HCT116 (cell line): Measurements from ENCODE around the gene LMBRD2. TPM values are rescaled to one million over a fixed set of nuclear protein-coding genes. Genes with fewer than 3 reads are reported as not detected.

ENCODE experiments used
- ATAC-seq: fragments of 200-7000 bp; cut with Tn5 transposase; 2 replicates; pipeline ENCODE4 v1.9.1; 2020; ENCODE audit warnings: mild to moderate bottlenecking, moderate library complexity
- BruUV-seq: library from RNA; stranded (reverse); fragments of 400-500 nt; replicated peaks from 2 replicates; lab custom pipeline; 2021; lab: Mats Ljungman, UMichigan
- CTCF ChIA-PET: fragments of 300-600 bp; sonication (Branson Sonifier 250); formaldehyde crosslinking; loops from one replicate; lab custom pipeline; 2021; ENCODE audit warnings: antibody characterized with exemption; lab: Charles Lee
- POLR2A ChIA-PET: fragments of 300-600, 350-600 bp; sonication (Branson Sonifier 250); formaldehyde crosslinking; loops from one replicate; lab custom pipeline; 2021; ENCODE audit warnings: antibody characterized with exemption; lab: Charles Lee
- RAD21 ChIA-PET, 2 experiments: fragments of 300-600 bp; sonication (Branson Sonifier 250); formaldehyde crosslinking; loops; one replicate each; lab custom pipeline; 2023; ENCODE audit warnings: low total read pairs in 2 of 2; ENCODE audit not compliant: uncharacterized antibody in 2 of 2, unreplicated experiment in 2 of 2, low non-redundant PET in 1 of 2; lab: Charles Lee
- DNase-seq: peaks from one replicate; pipeline ENCODE4 v3.0.0-alpha.2; 2010; ENCODE audit warnings: low read depth, low spot score
- H2AFZ ChIP-seq: fragments of 200-600 bp; shearing (Covaris generic), sonication (generic); 2 replicates; pipeline ENCODE4 v1.6.1; 2017; ENCODE audit warnings: low read depth, mixed run types, mixed read lengths, antibody characterized with exemption, low read length; ENCODE audit not compliant: poor library complexity, severe bottlenecking
- H3K27ac ChIP-seq: 2 replicates; pipeline ENCODE4 v1.5.1; 2012; ENCODE audit warnings: low read depth, low read length
- H3K27me3 ChIP-seq: fragments of 200-600 bp; sonication (generic); 2 replicates; pipeline ENCODE4 v1.6.1; 2016; ENCODE audit warnings: mixed run types, low read length, mixed read lengths; ENCODE audit not compliant: insufficient read depth
- H3K36me3 ChIP-seq, 2 experiments: fragments of 200-500 bp in 1 of 2; fragments of 200-600 bp in 1 of 2; sonication (Bioruptor generic) in 1 of 2; sonication (generic) in 1 of 2; 2 replicates each; pipeline versions ENCODE4 v1.5.1 to v1.6.1; 2014 to 2016; ENCODE audit warnings: low read length in 2 of 2, inconsistent platforms in 1 of 2, mixed read lengths in 1 of 2, mixed run types in 1 of 2; ENCODE audit not compliant: insufficient read depth in 2 of 2, control insufficient read depth in 1 of 2
- H3K4me1 ChIP-seq, 2 experiments: fragments of 200-600 bp in 1 of 2; sonication (generic) in 1 of 2; 2 replicates each; pipeline versions ENCODE4 v1.5.1 to v1.6.1; 2012 to 2017; ENCODE audit warnings: low read length in 2 of 2, inconsistent platforms in 1 of 2, mild to moderate bottlenecking in 1 of 2, mixed read lengths in 1 of 2, mixed run types in 1 of 2, moderate library complexity in 1 of 2; ENCODE audit not compliant: insufficient read depth in 2 of 2, control insufficient read depth in 1 of 2
- H3K4me2 ChIP-seq: fragments of 200-600 bp; sonication (generic); 2 replicates; pipeline ENCODE4 v1.6.1; 2017; ENCODE audit warnings: mixed run types, low read length, mixed read lengths
- H3K4me3 ChIP-seq, 2 experiments: fragments of 200-600 bp in 1 of 2; sonication (generic) in 1 of 2; replicated peaks in 1 of 2; 2 replicates each; pipeline ENCODE4 v1.5.1; 2011 to 2016; ENCODE audit warnings: low read length in 2 of 2, control low read depth in 1 of 2, low read depth in 1 of 2, mild to moderate bottlenecking in 1 of 2, mixed read lengths in 1 of 2, mixed run types in 1 of 2
- H3K79me2 ChIP-seq: fragments of 200-600 bp; sonication (generic); 2 replicates; pipeline ENCODE4 v1.6.1; 2017; ENCODE audit warnings: mild to moderate bottlenecking, mixed run types, low read length, moderate library complexity, mixed read lengths; ENCODE audit not compliant: insufficient read depth
- H3K9ac ChIP-seq: fragments of 200-600 bp; sonication (generic); 2 replicates; pipeline ENCODE4 v1.6.1; 2016; ENCODE audit warnings: low read length, mixed read lengths
- H3K9me2 ChIP-seq: fragments of 200-600 bp; sonication (generic), shearing (Covaris generic); 2 replicates; pipeline ENCODE4 v1.6.1; 2017; ENCODE audit warnings: mixed run types, mild to moderate bottlenecking, moderate library complexity; ENCODE audit not compliant: insufficient read depth
- H3K9me3 ChIP-seq, 2 experiments: fragments of 200-500 bp in 1 of 2; fragments of 200-600 bp in 1 of 2; sonication (Bioruptor generic) in 1 of 2; sonication (generic) in 1 of 2; 2 replicates each; pipeline ENCODE4 v1.6.1; 2014 to 2017; ENCODE audit warnings: low read length in 2 of 2, mixed read lengths in 2 of 2, inconsistent platforms in 1 of 2, low read depth in 1 of 2, mild to moderate bottlenecking in 1 of 2, mixed run types in 1 of 2, moderate library complexity in 1 of 2; ENCODE audit not compliant: control insufficient read depth in 1 of 2, insufficient read depth in 1 of 2
- H4K20me1 ChIP-seq: fragments of 200-600 bp; sonication (generic), shearing (Covaris generic); 2 replicates; pipeline ENCODE4 v1.6.1; 2017; ENCODE audit warnings: mixed run types, mild to moderate bottlenecking, moderate library complexity; ENCODE audit not compliant: insufficient read depth
- CBX3 ChIP-seq: IDR thresholded peaks from 2 replicates; pipeline ENCODE4 v1.6.1; 2012; ENCODE audit warnings: low read depth
- CEBPB ChIP-seq: IDR thresholded peaks from 2 replicates; pipeline ENCODE4 v1.6.1; 2012; ENCODE audit warnings: low read depth
- EGR1 ChIP-seq: IDR thresholded peaks from 2 replicates; pipeline ENCODE4 v1.6.1; 2012; ENCODE audit warnings: low read depth
- EZH2phosphoT487 ChIP-seq: fragments of 200-600 bp; IDR thresholded peaks from 2 replicates; pipeline ENCODE4 v1.6.1; 2018; ENCODE audit warnings: antibody characterized with exemption, borderline replicate concordance
- YY1 ChIP-seq: IDR thresholded peaks from 2 replicates; pipeline ENCODE4 v1.6.1; 2011; ENCODE audit warnings: low read length, low read depth, moderate library complexity, mild to moderate bottlenecking; ENCODE audit not compliant: insufficient replicate concordance; ENCODE audit errors: extremely low read depth
- ZBTB33 ChIP-seq: IDR thresholded peaks from 2 replicates; pipeline ENCODE4 v1.6.1; 2011; ENCODE audit warnings: mild to moderate bottlenecking, low read length, moderate library complexity; ENCODE audit not compliant: insufficient replicate concordance; ENCODE audit errors: extremely low read depth
- intact Hi-C: fragments of 100-400 bp; cut with micrococcal nuclease; formaldehyde crosslinking; loops from 2 replicates; pipeline ENCODE4 v1.10.0; 2022
- total RNA-seq: library from RNA; stranded (reverse); gene quantifications from one replicate; pipeline ENCODE4 v1.2.1, GENCODE V29; 2021; ENCODE audit not compliant: unreplicated experiment
- TF ChIP-seq, protein P1 (sequence below): IDR thresholded peaks from 2 replicates; pipeline ENCODE4 v1.6.1; 2012

The LMBRD2 gene
- total RNA-seq, 1 experiment from 2014 or later: 1.1 TPM

DNA sequence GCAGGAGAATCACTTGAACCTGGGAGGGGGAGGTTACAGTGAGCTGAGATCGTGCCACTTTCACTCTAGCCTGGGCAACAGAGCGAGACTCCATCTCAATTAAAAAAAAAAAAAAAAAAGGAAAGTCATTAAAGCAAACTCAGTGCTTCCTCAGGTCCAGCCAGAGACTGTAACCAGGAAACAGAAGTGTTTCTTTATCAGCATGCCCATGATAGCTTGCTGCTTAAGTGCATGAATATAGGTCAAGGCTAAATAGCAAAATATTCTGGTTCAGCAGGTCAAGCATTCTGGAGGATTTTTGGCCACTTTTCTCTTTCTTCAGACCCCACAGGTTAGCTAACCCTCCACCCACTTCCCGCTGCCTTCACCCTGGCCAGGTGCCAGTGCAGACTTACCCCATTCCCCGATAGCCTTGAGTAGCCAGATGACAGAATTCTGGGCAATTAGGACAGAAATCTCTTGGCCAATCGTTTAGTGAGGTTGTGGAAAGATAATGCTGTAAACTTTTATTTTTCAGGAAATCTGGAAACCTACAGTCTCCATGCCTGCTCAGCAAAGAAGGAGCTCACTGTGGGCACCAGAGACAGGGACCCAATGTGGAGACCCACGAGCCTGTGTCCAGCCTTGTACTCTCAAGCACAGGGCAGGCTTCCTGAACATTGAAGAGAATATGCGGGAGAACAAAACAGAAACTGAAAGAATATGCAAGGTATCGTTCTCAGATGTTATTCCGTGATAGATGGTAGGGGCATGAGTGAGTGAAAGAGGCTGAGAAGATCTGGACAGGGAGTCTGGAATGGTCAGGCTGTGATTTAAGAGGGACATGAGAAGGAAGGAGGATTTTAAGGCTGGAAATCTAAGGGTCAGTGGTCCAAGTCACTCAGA is 80.8 kb downstream of the LMBRD2 start:
- no peak overlapping the region for H3K4me3 ChIP-seq
- no peak overlapping the region for H2AFZ ChIP-seq
- TF ChIP-seq EZH2phosphoT487 (no peak), CBX3 (no peak), YY1 (no peak), EGR1 (no peak), ZBTB33 (no peak), CEBPB (no peak)
- TF ChIP-seq, protein P1, sequence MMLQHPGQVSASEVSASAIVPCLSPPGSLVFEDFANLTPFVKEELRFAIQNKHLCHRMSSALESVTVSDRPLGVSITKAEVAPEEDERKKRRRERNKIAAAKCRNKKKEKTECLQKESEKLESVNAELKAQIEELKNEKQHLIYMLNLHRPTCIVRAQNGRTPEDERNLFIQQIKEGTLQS: no peak
- H3K4me1 ChIP-seq: no peaks in the 10 kb centered on the region
- ATAC-seq (no peak), DNase-seq (no peak)
- POLR2A ChIA-PET: no interaction called here
- H3K36me3 ChIP-seq: no peaks in the 10 kb centered on the region
- H3K27me3 ChIP-seq: 0 out of 2 replicates have a peak, but pooled peaks cover 3% of the 10 kb centered on the region
- no TSS peak for BruUV-seq
- H3K9me2 ChIP-seq: no peaks in the 10 kb centered on the region
- H3K79me2 ChIP-seq: no peaks in the 10 kb centered on the region
- no peak overlapping the region for H3K9ac ChIP-seq
- no peaks in the 10 kb centered on the region for H4K20me1 ChIP-seq
- RAD21 ChIA-PET: no interaction called here
- no peak overlapping the region for H3K27ac ChIP-seq
- no peak overlapping the region for H3K4me2 ChIP-seq
- no peaks in the 10 kb centered on the region for H3K9me3 ChIP-seq
- CTCF ChIA-PET: interaction anchor here (1.3 kb wide), 1 partner anchor 8 kb away, joined by 4 read pairs; no protein-coding TSS in a partner anchor
- intact Hi-C loops: no loop called here
